KOPT-K1 (cell line): ENCODE measurements around the gene ATL1.
A peak's percentile ranks its signal among the peaks of the same experiment; 100 is the strongest.
"Not testable (repeated sequence)": the region's sequence is repeated elsewhere in the genome, so short reads cannot be mapped to it uniquely, and the experiment has no call there.

Experiments
- H3K27ac ChIP-seq: fragments of 200-600 bp; sonication (generic); 2 replicates; pipeline ENCODE4 v1.5.1; 2016; ENCODE audit warnings: antibody characterized with exemption, mild to moderate bottlenecking, low read depth, low read length; ENCODE audit not compliant: poor library complexity, severe bottlenecking
- H3K36me3 ChIP-seq: fragments of 200-600 bp; sonication (generic); 2 replicates; pipeline ENCODE4 v1.5.1; 2017; ENCODE audit warnings: antibody characterized with exemption, mild to moderate bottlenecking, low read length, moderate library complexity; ENCODE audit not compliant: insufficient read depth
- H3K9me3 ChIP-seq: fragments of 200-600 bp; sonication (generic); 2 replicates; pipeline ENCODE4 v1.5.1; 2017; ENCODE audit warnings: antibody characterized with exemption, low read length, mild to moderate bottlenecking; ENCODE audit not compliant: insufficient read depth, poor library complexity, severe bottlenecking

Gene ATL1

GRCh38 chr14:50531595-50532501 is 28.1 kb upstream of the ATL1 start:
- Histone ChIP-seq H3K36me3 (no peaks in the 10 kb centered on the region), H3K9me3 (peaks cover 1% of the 10 kb centered on the region)

GRCh38 chr14:50532502-50533240 is 27.3 kb upstream of the ATL1 start, which contains the start of gene MAP4K5:
MAP4K5 (minus strand) TSS chr14:50532569; CDS start chr14:50532049, 520 bp downstream.
- Histone ChIP-seq H3K27ac (peak within 1 kb of the TSS; percentile 76), H3K36me3 (no peaks in the 10 kb centered on the region), H3K9me3 (peaks cover 9% of the 10 kb centered on the region)

More at GRCh38 chr14:50531595-50532501, 28.1 kb upstream of the ATL1 start:
- H3K27ac ChIP-seq = peak overlapping the region; percentile 76

- peaks cover 15% of the 10 kb centered on the region for H3K9me3 ChIP-seq
- H3K36me3 ChIP-seq = no peaks in the 10 kb centered on the region
- no peak overlapping the region for H3K27ac ChIP-seq
Measured at GRCh38 chr14:50533241-50533705, 26.7 kb upstream of the ATL1 start.

- Histone ChIP-seq H3K36me3 (no peaks in the 10 kb centered on the region), H3K9me3 (peaks cover 17% of the 10 kb centered on the region), H3K27ac (no peak overlapping the region)
Measured at GRCh38 chr14:50533806-50534205, 26.1 kb upstream of the ATL1 start.

- Histone ChIP-seq H3K27ac (no peak overlapping the region), H3K9me3 (peaks cover 17% of the 10 kb centered on the region), H3K36me3 (no peaks in the 10 kb centered on the region)
Measured at GRCh38 chr14:50534416-50534815, 25.5 kb upstream of the ATL1 start.

GRCh38 chr14:50534997-50535396 is 24.9 kb upstream of the ATL1 start:
- H3K36me3 ChIP-seq = no peaks in the 10 kb centered on the region
- H3K27ac ChIP-seq = no peak overlapping the region
- peaks cover 17% of the 10 kb centered on the region for H3K9me3 ChIP-seq

- not testable (repeated sequence) for H3K36me3 ChIP-seq, H3K27ac ChIP-seq
- H3K9me3 ChIP-seq = peaks cover 17% of the 10 kb centered on the region
Measured at GRCh38 chr14:50538034-50538433, 21.9 kb upstream of the ATL1 start.

GRCh38 chr14:50539051-50539450 is 20.9 kb upstream of the ATL1 start:
- Histone ChIP-seq H3K9me3 (peaks cover 17% of the 10 kb centered on the region), H3K27ac (no peak overlapping the region), H3K36me3 (no peaks in the 10 kb centered on the region)

- Histone ChIP-seq H3K9me3 (peaks cover 17% of the 10 kb centered on the region), H3K36me3 (no peaks in the 10 kb centered on the region), H3K27ac (no peak overlapping the region)
Measured at GRCh38 chr14:50541159-50541567, 18.8 kb upstream of the ATL1 start.

GRCh38 chr14:50542941-50543418 is 17.0 kb upstream of the ATL1 start:
- Histone ChIP-seq H3K27ac (no peak overlapping the region), H3K9me3 (peaks cover 4% of the 10 kb centered on the region), H3K36me3 (no peaks in the 10 kb centered on the region)

GRCh38 chr14:50544911-50545310 is 15.0 kb upstream of the ATL1 start:
- Histone ChIP-seq H3K36me3 (no peaks in the 10 kb centered on the region), H3K27ac (no peak overlapping the region), H3K9me3 (no peaks in the 10 kb centered on the region)

- no peaks in the 10 kb centered on the region for H3K9me3 ChIP-seq
- H3K36me3 ChIP-seq = no peaks in the 10 kb centered on the region
- H3K27ac ChIP-seq = no peak overlapping the region
Measured at GRCh38 chr14:50545618-50546017, 14.3 kb upstream of the ATL1 start.

- Histone ChIP-seq H3K9me3 (peaks cover 7% of the 10 kb centered on the region), H3K36me3 (no peaks in the 10 kb centered on the region), H3K27ac (no peak overlapping the region)
Measured at GRCh38 chr14:50550294-50550693, 9.7 kb upstream of the ATL1 start.

GRCh38 chr14:50551877-50552276 is 8.1 kb upstream of the ATL1 start:
- Histone ChIP-seq H3K36me3 (no peaks in the 10 kb centered on the region), H3K27ac (no peak overlapping the region)

GRCh38 chr14:50552796-50553195 is 7.1 kb upstream of the ATL1 start:
- not testable (repeated sequence) for H3K27ac ChIP-seq, H3K9me3 ChIP-seq, H3K36me3 ChIP-seq

More at GRCh38 chr14:50551877-50552276, 8.1 kb upstream of the ATL1 start:
- H3K9me3 ChIP-seq = peaks cover 7% of the 10 kb centered on the region
